A673 (cell line): Measurements from ENCODE around the gene LRRC74A. TPM values are rescaled to one million over a fixed set of nuclear protein-coding genes. Genes with fewer than 3 reads are reported as not detected.

Experiments
- BruUV-seq: library from RNA; stranded (reverse); fragments of 400-500 nt; replicated peaks from 2 replicates; lab custom pipeline; 2021; lab: Mats Ljungman, UMichigan
- CTCF ChIA-PET: fragments of 300-600 bp; sonication (Branson Sonifier 250); formaldehyde crosslinking; loops from one replicate; lab custom pipeline; 2022; ENCODE audit warnings: antibody characterized with exemption; lab: Charles Lee
- POLR2A ChIA-PET: fragments of 300-600 bp; sonication (Branson Sonifier 250); formaldehyde crosslinking; loops from one replicate; lab custom pipeline; 2022; ENCODE audit warnings: antibody characterized with exemption; ENCODE audit not compliant: low non-redundant PET; lab: Charles Lee
- DNase-seq: peaks from one replicate; pipeline ENCODE4 v3.0.0-alpha.2; 2015; ENCODE audit warnings: low spot score
- H3K27ac ChIP-seq: fragments of 200-600 bp; sonication (generic); 2 replicates; pipeline ENCODE4 v1.5.1; 2016; ENCODE audit warnings: mixed run types, low read depth, mild to moderate bottlenecking, mixed read lengths, antibody characterized with exemption, low read length; ENCODE audit not compliant: poor library complexity, severe bottlenecking
- H3K27me3 ChIP-seq: fragments of 200-600 bp; sonication (generic); replicated peaks from 2 replicates; pipeline ENCODE4 v1.6.1; 2017; ENCODE audit warnings: mixed run types, low read depth, mild to moderate bottlenecking, mixed read lengths, antibody characterized with exemption, low read length; ENCODE audit not compliant: insufficient read depth, poor library complexity
- H3K36me3 ChIP-seq: fragments of 200-600 bp; sonication (generic); 2 replicates; pipeline ENCODE4 v1.6.1; 2016; ENCODE audit warnings: mixed run types, mild to moderate bottlenecking, mixed read lengths, antibody characterized with exemption, low read length; ENCODE audit not compliant: insufficient read depth, poor library complexity, severe bottlenecking
- H3K4me1 ChIP-seq: fragments of 200-600 bp; sonication (generic); 2 replicates; pipeline ENCODE4 v1.6.1; 2017; ENCODE audit warnings: mixed run types, mild to moderate bottlenecking, mixed read lengths, antibody characterized with exemption, low read length; ENCODE audit not compliant: insufficient read depth, poor library complexity, severe bottlenecking
- H3K4me3 ChIP-seq: fragments of 200-600 bp; sonication (generic); 2 replicates; pipeline ENCODE4 v1.5.1; 2016; ENCODE audit warnings: low read depth, mixed run types, mild to moderate bottlenecking, mixed read lengths, low read length; ENCODE audit not compliant: poor library complexity, severe bottlenecking
- H3K9me3 ChIP-seq: fragments of 200-600 bp; sonication (generic); 2 replicates; pipeline ENCODE4 v1.6.1; 2016; ENCODE audit warnings: mixed run types, low read depth, mild to moderate bottlenecking, mixed read lengths, antibody characterized with exemption, low read length; ENCODE audit not compliant: poor library complexity, severe bottlenecking
- EZH2 ChIP-seq: fragments of 200-600 bp; sonication (generic); IDR thresholded peaks from 2 replicates; pipeline ENCODE4 v1.6.1; 2017; ENCODE audit warnings: borderline replicate concordance, low read depth, mild to moderate bottlenecking, mixed read lengths, antibody characterized with exemption, low read length; ENCODE audit not compliant: poor library complexity, severe bottlenecking
- intact Hi-C: fragments of 100-400 bp; cut with micrococcal nuclease; formaldehyde crosslinking; loops from one replicate; pipeline ENCODE4 v1.10.0; 2022; ENCODE audit not compliant: unreplicated experiment
- total RNA-seq: library from RNA; stranded (reverse); gene quantifications from 2 replicates; pipeline ENCODE4 v1.2.3, GENCODE V29; 2021
- TF ChIP-seq, protein P1 (sequence below): fragments of 300-800, 200-600 bp; sonication (generic); conservative IDR thresholded peaks from 2 replicates; pipeline ENCODE4 v1.5.1; 2017; ENCODE audit warnings: low read depth, mild to moderate bottlenecking, antibody characterized with exemption, low read length, moderate library complexity, mixed read lengths

LRRC74A gene
- total RNA-seq, 1 experiment from 2014 or later: not detected

DNA sequence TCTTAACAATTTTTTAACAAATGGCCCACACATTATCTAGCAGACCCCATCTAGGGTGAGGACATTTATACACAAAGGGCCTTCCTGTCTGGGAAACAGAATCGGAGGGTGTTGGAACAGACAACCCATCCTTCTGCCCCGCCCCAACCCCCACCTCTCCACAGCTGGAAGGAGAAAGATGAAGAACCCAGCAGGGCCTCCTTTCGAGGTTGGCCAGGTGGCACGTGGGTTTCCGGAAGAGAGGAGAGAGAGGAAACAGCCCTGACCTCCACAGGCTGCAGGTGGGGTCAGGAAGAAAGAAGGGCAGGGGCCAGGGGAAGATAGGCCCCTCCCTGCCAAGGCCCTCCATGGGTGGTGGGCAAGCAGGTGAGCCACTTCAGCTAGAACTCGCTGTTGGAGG, 57.2 kb downstream of the LRRC74A start:
- no peak overlapping the region for H3K4me3 ChIP-seq
- H3K4me1 ChIP-seq: no peaks in the 10 kb centered on the region
- no peaks in the 10 kb centered on the region for H3K36me3 ChIP-seq
- TF ChIP-seq EZH2: no peak
- TF ChIP-seq, protein P1, sequence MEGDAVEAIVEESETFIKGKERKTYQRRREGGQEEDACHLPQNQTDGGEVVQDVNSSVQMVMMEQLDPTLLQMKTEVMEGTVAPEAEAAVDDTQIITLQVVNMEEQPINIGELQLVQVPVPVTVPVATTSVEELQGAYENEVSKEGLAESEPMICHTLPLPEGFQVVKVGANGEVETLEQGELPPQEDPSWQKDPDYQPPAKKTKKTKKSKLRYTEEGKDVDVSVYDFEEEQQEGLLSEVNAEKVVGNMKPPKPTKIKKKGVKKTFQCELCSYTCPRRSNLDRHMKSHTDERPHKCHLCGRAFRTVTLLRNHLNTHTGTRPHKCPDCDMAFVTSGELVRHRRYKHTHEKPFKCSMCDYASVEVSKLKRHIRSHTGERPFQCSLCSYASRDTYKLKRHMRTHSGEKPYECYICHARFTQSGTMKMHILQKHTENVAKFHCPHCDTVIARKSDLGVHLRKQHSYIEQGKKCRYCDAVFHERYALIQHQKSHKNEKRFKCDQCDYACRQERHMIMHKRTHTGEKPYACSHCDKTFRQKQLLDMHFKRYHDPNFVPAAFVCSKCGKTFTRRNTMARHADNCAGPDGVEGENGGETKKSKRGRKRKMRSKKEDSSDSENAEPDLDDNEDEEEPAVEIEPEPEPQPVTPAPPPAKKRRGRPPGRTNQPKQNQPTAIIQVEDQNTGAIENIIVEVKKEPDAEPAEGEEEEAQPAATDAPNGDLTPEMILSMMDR: no peak
- POLR2A ChIA-PET: no interaction called here
- BruUV-seq: no TSS peak
- no peak for DNase-seq
- CTCF ChIA-PET: no interaction called here
- no peaks in the 10 kb centered on the region for H3K9me3 ChIP-seq
- no peak overlapping the region for H3K27ac ChIP-seq
- intact Hi-C loops: no loop called here
- H3K27me3 ChIP-seq: no peaks in the 10 kb centered on the region

DNA sequence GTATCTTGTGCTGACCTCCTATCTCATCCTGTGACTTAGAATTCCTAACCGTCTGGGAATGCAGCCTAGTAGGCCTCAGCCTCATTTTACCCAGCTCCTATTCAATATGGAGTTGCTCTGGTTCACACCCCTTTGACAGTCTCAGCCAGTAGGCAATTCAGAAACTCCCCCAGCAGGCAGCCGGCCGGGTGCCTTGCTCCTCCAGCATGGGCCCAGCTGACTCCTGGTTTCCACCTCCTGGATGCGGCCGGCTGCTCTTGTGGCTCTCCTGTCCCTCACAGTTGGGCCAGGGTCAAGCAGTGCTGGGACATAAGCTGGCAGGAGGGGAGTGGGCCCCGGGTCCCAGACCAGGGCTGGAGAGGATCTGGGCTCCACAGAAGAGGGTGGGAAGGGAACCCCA, 58.2 kb downstream of the LRRC74A start:
- BruUV-seq: no TSS peak
- intact Hi-C loops: no loop called here
- Histone ChIP-seq H3K4me3 (no peak overlapping the region), H3K27ac (no peak overlapping the region), H3K4me1 (no peaks in the 10 kb centered on the region), H3K36me3 (no peaks in the 10 kb centered on the region), H3K27me3 (no peaks in the 10 kb centered on the region), H3K9me3 (no peaks in the 10 kb centered on the region)
- ChIA-PET POLR2A (no interaction called here), CTCF (no interaction called here)
- TF ChIP-seq, protein P1: no peak
- no peak for TF ChIP-seq EZH2
- DNase-seq: no peak

DNA sequence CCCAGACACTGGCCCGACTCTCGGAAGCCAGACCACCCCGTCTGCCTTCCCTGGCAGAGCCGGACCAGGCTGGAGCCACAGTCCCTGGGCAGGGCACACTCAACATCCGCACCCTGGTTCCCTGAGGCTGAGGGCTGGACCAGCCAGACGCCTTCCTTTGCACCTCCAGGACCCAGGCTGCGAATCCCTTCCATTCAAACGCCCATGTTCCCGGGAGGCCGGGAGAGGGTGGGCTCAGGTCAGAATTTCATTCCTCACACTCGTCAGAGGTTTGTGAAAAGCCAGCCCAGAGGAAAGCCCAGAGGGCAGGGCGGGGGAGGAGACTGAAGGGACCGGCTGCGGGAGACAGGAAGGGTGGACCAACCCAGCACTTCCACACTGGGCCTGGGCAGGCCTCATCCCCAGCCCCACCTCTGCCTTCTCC, 58.7 kb downstream of the LRRC74A start:
- POLR2A ChIA-PET: no interaction called here

More for the DNA sequence above, 58.7 kb downstream of the LRRC74A start:
- CTCF ChIA-PET: no interaction called here
- no peak for TF ChIP-seq EZH2
- TF ChIP-seq, protein P1: no peak
- intact Hi-C loops: no loop called here
- no peaks in the 10 kb centered on the region for H3K36me3 ChIP-seq
- H3K9me3 ChIP-seq: no peaks in the 10 kb centered on the region
- no peak overlapping the region for H3K4me3 ChIP-seq
- no peaks in the 10 kb centered on the region for H3K4me1 ChIP-seq
- no peak for DNase-seq
- BruUV-seq: no TSS peak
- H3K27ac ChIP-seq: no peak overlapping the region
- H3K27me3 ChIP-seq: no peaks in the 10 kb centered on the region
